ENCODE measurements around the gene ATP1B2. TPM values are rescaled to one million over a fixed set of nuclear protein-coding genes. Genes with fewer than 3 reads are reported as not detected.
A peak's percentile ranks its signal among the peaks of the same experiment; 100 is the strongest.

Gene ATP1B2
- total RNA-seq (2021; ENCODE audit: unreplicated experiment) (not detected), Bru-seq, nascent RNA (not detected), BruChase-seq, experiment 1, labeled RNA remaining after a 6-hour chase (percentile 19 among the genes with signal in this experiment), BruChase-seq, experiment 2, labeled RNA remaining after a 2-hour chase (percentile 9 among the genes with signal in this experiment)
- not detected in 2 replicates for polyA plus RNA-seq (2012)
- long read RNA-seq: 0 reads

DNA sequence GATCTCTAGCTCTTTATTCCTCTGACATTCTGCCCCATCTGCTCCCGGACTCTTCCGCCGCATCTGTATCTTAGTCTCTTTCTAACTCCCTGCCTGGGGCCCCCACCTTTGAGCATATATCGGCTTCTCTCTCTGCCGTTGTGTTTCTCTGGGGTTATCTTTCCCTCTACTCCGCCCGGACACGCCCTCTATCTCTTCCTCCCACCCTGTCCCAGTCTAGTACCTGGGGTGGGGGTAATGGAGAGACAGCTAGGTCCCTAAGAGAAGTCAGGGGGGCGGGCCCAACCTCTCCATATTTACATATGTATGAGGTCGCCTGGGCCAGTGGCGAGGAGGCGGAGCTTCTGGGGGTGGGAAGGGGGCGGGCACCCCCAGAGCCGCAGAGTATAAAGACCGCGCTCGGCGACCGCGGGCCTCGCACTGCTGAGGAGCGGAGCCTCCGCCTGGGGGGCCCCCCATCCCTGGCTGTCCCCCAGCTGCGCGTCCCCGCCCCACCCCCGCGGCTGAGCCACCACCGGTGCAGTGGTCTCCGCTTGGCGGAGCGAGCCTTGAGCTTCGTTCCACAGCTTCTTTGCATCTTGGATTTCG, at the start of gene ATP1B2:
ATP1B2 (plus strand) TSS at position 418 of the 588 bp plus-strand sequence. CDS start 593 bp downstream, outside the sequence.
- H3K27ac ChIP-seq (ENCODE audit: low read depth, low read length): no peak within 1 kb of the TSS
- peak; percentile 60 for ATAC-seq
- H3K9ac ChIP-seq (ENCODE audit: low read length): no peak within 1 kb of the TSS
- POLR2A ChIA-PET: no interaction called here
- RAD21 ChIA-PET (ENCODE audit: low non-redundant PET in 1 of 2, low total read pairs in 2 of 2, uncharacterized antibody in 2 of 2, unreplicated experiment in 2 of 2): no interaction called here
- H3K79me2 ChIP-seq (ENCODE audit: insufficient read depth, low read length): no peaks in the 10 kb centered on the region
- no peaks in the 10 kb centered on the region for H3K4me1 ChIP-seq (ENCODE audit: control insufficient read depth in 1 of 2, insufficient read depth in 2 of 2, low read length in 2 of 2)
- no peak within 1 kb of the TSS for H3K4me3 ChIP-seq (replicated peaks in 1 of 2; ENCODE audit: low read depth in 1 of 2, low read length in 2 of 2)
- no TSS peak for BruUV-seq (replicated peaks)
- no peaks in the 10 kb centered on the region for H3K9me2 ChIP-seq (ENCODE audit: insufficient read depth)
- no peak for TF ChIP-seq JUND (IDR thresholded peaks at IDR 0.05)
- TF ChIP-seq SIN3A (IDR thresholded peaks at IDR 0.05; ENCODE audit: low read depth): no peak
- TF ChIP-seq, protein P1, sequence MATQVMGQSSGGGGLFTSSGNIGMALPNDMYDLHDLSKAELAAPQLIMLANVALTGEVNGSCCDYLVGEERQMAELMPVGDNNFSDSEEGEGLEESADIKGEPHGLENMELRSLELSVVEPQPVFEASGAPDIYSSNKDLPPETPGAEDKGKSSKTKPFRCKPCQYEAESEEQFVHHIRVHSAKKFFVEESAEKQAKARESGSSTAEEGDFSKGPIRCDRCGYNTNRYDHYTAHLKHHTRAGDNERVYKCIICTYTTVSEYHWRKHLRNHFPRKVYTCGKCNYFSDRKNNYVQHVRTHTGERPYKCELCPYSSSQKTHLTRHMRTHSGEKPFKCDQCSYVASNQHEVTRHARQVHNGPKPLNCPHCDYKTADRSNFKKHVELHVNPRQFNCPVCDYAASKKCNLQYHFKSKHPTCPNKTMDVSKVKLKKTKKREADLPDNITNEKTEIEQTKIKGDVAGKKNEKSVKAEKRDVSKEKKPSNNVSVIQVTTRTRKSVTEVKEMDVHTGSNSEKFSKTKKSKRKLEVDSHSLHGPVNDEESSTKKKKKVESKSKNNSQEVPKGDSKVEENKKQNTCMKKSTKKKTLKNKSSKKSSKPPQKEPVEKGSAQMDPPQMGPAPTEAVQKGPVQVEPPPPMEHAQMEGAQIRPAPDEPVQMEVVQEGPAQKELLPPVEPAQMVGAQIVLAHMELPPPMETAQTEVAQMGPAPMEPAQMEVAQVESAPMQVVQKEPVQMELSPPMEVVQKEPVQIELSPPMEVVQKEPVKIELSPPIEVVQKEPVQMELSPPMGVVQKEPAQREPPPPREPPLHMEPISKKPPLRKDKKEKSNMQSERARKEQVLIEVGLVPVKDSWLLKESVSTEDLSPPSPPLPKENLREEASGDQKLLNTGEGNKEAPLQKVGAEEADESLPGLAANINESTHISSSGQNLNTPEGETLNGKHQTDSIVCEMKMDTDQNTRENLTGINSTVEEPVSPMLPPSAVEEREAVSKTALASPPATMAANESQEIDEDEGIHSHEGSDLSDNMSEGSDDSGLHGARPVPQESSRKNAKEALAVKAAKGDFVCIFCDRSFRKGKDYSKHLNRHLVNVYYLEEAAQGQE (IDR thresholded peaks at IDR 0.05; ENCODE audit: low read depth): no peak
- TF ChIP-seq FOSL1 (IDR thresholded peaks at IDR 0.05; ENCODE audit: low read depth): no peak
- no peak for TF ChIP-seq CTCF (IDR thresholded peaks at IDR 0.05 in 2 of 3, conservative IDR thresholded peaks at IDR 0.05 in 1 of 3; ENCODE audit: borderline replicate concordance in 1 of 3, insufficient read depth in 1 of 3, low read depth in 2 of 3, low read length in 2 of 3)
- TF ChIP-seq, protein P2, sequence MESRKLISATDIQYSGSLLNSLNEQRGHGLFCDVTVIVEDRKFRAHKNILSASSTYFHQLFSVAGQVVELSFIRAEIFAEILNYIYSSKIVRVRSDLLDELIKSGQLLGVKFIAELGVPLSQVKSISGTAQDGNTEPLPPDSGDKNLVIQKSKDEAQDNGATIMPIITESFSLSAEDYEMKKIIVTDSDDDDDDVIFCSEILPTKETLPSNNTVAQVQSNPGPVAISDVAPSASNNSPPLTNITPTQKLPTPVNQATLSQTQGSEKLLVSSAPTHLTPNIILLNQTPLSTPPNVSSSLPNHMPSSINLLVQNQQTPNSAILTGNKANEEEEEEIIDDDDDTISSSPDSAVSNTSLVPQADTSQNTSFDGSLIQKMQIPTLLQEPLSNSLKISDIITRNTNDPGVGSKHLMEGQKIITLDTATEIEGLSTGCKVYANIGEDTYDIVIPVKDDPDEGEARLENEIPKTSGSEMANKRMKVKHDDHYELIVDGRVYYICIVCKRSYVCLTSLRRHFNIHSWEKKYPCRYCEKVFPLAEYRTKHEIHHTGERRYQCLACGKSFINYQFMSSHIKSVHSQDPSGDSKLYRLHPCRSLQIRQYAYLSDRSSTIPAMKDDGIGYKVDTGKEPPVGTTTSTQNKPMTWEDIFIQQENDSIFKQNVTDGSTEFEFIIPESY (IDR thresholded peaks at IDR 0.05; ENCODE audit: extremely low read depth, insufficient replicate concordance, low read length): no peak
- no peak for TF ChIP-seq EGR1 (IDR thresholded peaks at IDR 0.05; ENCODE audit: low read depth)
- TF ChIP-seq, protein P3, sequence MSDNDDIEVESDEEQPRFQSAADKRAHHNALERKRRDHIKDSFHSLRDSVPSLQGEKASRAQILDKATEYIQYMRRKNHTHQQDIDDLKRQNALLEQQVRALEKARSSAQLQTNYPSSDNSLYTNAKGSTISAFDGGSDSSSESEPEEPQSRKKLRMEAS (IDR thresholded peaks at IDR 0.05): no peak
- no peak for TF ChIP-seq CBX3 (IDR thresholded peaks at IDR 0.05; ENCODE audit: low read depth)
- TF ChIP-seq SP1 (IDR thresholded peaks at IDR 0.05; ENCODE audit: low read depth): no peak
- TF ChIP-seq ELF1 (IDR thresholded peaks at IDR 0.05; ENCODE audit: borderline replicate concordance, low read depth): no peak
- TF ChIP-seq EZH2 (IDR thresholded peaks at IDR 0.05): no peak
- TF ChIP-seq RAD21 (IDR thresholded peaks at IDR 0.05; ENCODE audit: low read depth): no peak
- no peak for TF ChIP-seq YY1 (IDR thresholded peaks at IDR 0.05; ENCODE audit: extremely low read depth, insufficient replicate concordance, low read depth, low read length)
- TF ChIP-seq ZFX (IDR thresholded peaks at IDR 0.05): no peak
- TF ChIP-seq ZNF274 (IDR thresholded peaks at IDR 0.05; ENCODE audit: low read depth, low read length): no peak
- TF ChIP-seq POLR2AphosphoS5 (IDR thresholded peaks at IDR 0.05; ENCODE audit: low read depth, low read length): no peak
- TF ChIP-seq ATF3 (IDR thresholded peaks at IDR 0.05): no peak
- no peak for TF ChIP-seq CEBPB (IDR thresholded peaks at IDR 0.05; ENCODE audit: low read depth)
- no peaks in the 10 kb centered on the region for H4K20me1 ChIP-seq (ENCODE audit: insufficient read depth)
- H3K4me2 ChIP-seq (ENCODE audit: low read length): no peak within 1 kb of the TSS
- H3K36me3 ChIP-seq (ENCODE audit: control insufficient read depth in 1 of 2, insufficient read depth in 2 of 2, low read length in 2 of 2): no peaks in the 10 kb centered on the region
- intact Hi-C loops (cut with micrococcal nuclease): no loop called here
- DNase-seq (ENCODE audit: low read depth, low spot score): no peak
- no peaks in the 10 kb centered on the region for H3K9me3 ChIP-seq (ENCODE audit: control insufficient read depth in 1 of 2, insufficient read depth in 1 of 2, low read depth in 1 of 2, low read length in 2 of 2)
- no peak within 1 kb of the TSS for H2AFZ ChIP-seq (ENCODE audit: low read depth, low read length, poor library complexity, severe bottlenecking)
- CTCF ChIA-PET: no interaction called here
- no peaks in the 10 kb centered on the region; the same call in 1 of the 2 replicates for H3K27me3 ChIP-seq (ENCODE audit: insufficient read depth, low read length)

All from HCT116 (cell line).